A673 (cell line): ENCODE measurements around the gene MRPS26. TPM values are rescaled to one million over a fixed set of nuclear protein-coding genes. Genes with fewer than 3 reads are reported as not detected.

ENCODE experiments used
- BruUV-seq: library from RNA; stranded (reverse); fragments of 400-500 nt; replicated peaks from 2 replicates; lab custom pipeline; 2021; lab: Mats Ljungman, UMichigan
- CTCF ChIA-PET: fragments of 300-600 bp; sonication (Branson Sonifier 250); formaldehyde crosslinking; loops from one replicate; lab custom pipeline; 2022; ENCODE audit warnings: antibody characterized with exemption; lab: Charles Lee
- POLR2A ChIA-PET: fragments of 300-600 bp; sonication (Branson Sonifier 250); formaldehyde crosslinking; loops from one replicate; lab custom pipeline; 2022; ENCODE audit warnings: antibody characterized with exemption; ENCODE audit not compliant: low non-redundant PET; lab: Charles Lee
- DNase-seq: peaks from one replicate; pipeline ENCODE4 v3.0.0-alpha.2; 2015; ENCODE audit warnings: low spot score
- H3K27ac ChIP-seq: fragments of 200-600 bp; sonication (generic); 2 replicates; pipeline ENCODE4 v1.5.1; 2016; ENCODE audit warnings: mixed run types, low read depth, mild to moderate bottlenecking, mixed read lengths, antibody characterized with exemption, low read length; ENCODE audit not compliant: poor library complexity, severe bottlenecking
- H3K27me3 ChIP-seq: fragments of 200-600 bp; sonication (generic); replicated peaks from 2 replicates; pipeline ENCODE4 v1.6.1; 2017; ENCODE audit warnings: mixed run types, low read depth, mild to moderate bottlenecking, mixed read lengths, antibody characterized with exemption, low read length; ENCODE audit not compliant: insufficient read depth, poor library complexity
- H3K36me3 ChIP-seq: fragments of 200-600 bp; sonication (generic); 2 replicates; pipeline ENCODE4 v1.6.1; 2016; ENCODE audit warnings: mixed run types, mild to moderate bottlenecking, mixed read lengths, antibody characterized with exemption, low read length; ENCODE audit not compliant: insufficient read depth, poor library complexity, severe bottlenecking
- H3K4me1 ChIP-seq: fragments of 200-600 bp; sonication (generic); 2 replicates; pipeline ENCODE4 v1.6.1; 2017; ENCODE audit warnings: mixed run types, mild to moderate bottlenecking, mixed read lengths, antibody characterized with exemption, low read length; ENCODE audit not compliant: insufficient read depth, poor library complexity, severe bottlenecking
- H3K4me3 ChIP-seq: fragments of 200-600 bp; sonication (generic); 2 replicates; pipeline ENCODE4 v1.5.1; 2016; ENCODE audit warnings: low read depth, mixed run types, mild to moderate bottlenecking, mixed read lengths, low read length; ENCODE audit not compliant: poor library complexity, severe bottlenecking
- H3K9me3 ChIP-seq: fragments of 200-600 bp; sonication (generic); 2 replicates; pipeline ENCODE4 v1.6.1; 2016; ENCODE audit warnings: mixed run types, low read depth, mild to moderate bottlenecking, mixed read lengths, antibody characterized with exemption, low read length; ENCODE audit not compliant: poor library complexity, severe bottlenecking
- EZH2 ChIP-seq: fragments of 200-600 bp; sonication (generic); IDR thresholded peaks from 2 replicates; pipeline ENCODE4 v1.6.1; 2017; ENCODE audit warnings: borderline replicate concordance, low read depth, mild to moderate bottlenecking, mixed read lengths, antibody characterized with exemption, low read length; ENCODE audit not compliant: poor library complexity, severe bottlenecking
- intact Hi-C: fragments of 100-400 bp; cut with micrococcal nuclease; formaldehyde crosslinking; loops from one replicate; pipeline ENCODE4 v1.10.0; 2022; ENCODE audit not compliant: unreplicated experiment
- total RNA-seq: library from RNA; stranded (reverse); gene quantifications from 2 replicates; pipeline ENCODE4 v1.2.3, GENCODE V29; 2021
- TF ChIP-seq, protein P1 (sequence below): fragments of 300-800, 200-600 bp; sonication (generic); conservative IDR thresholded peaks from 2 replicates; pipeline ENCODE4 v1.5.1; 2017; ENCODE audit warnings: low read depth, mild to moderate bottlenecking, antibody characterized with exemption, low read length, moderate library complexity, mixed read lengths

Gene MRPS26
- total RNA-seq, 1 experiment from 2014 or later = 73.4 TPM

DNA sequence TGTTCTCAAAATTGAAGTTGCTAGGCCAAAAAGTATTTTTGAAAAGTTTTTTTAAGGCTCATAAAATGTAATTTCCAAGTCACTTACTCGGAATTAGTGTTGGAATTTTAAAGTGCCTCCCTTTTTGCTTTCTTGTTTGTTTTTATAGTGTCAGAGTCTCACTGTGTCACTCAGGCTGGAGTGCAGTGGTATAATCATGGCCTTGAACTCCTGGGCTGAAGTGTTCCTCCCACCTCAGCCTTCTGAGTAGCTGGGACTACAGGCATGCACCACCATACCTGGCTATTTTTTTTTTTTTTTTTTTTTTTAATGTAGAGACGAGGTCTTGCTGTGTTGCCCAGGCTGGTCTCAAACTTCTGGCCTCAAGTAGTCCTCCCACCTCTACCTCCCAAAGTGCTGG, 42.4 kb upstream of the MRPS26 start:
- Histone ChIP-seq H3K27ac (no peak overlapping the region), H3K36me3 (peaks cover 22% of the 10 kb centered on the region), H3K9me3 (no peaks in the 10 kb centered on the region), H3K4me1 (no peaks in the 10 kb centered on the region), H3K4me3 (no peak overlapping the region), H3K27me3 (no peaks in the 10 kb centered on the region)
- BruUV-seq = no TSS peak
- intact Hi-C loops = loop anchor here (5.0 kb wide), 1 partner anchor 306 kb away; no protein-coding TSS in a partner anchor
- TF ChIP-seq EZH2 = no peak
- TF ChIP-seq, protein P1, sequence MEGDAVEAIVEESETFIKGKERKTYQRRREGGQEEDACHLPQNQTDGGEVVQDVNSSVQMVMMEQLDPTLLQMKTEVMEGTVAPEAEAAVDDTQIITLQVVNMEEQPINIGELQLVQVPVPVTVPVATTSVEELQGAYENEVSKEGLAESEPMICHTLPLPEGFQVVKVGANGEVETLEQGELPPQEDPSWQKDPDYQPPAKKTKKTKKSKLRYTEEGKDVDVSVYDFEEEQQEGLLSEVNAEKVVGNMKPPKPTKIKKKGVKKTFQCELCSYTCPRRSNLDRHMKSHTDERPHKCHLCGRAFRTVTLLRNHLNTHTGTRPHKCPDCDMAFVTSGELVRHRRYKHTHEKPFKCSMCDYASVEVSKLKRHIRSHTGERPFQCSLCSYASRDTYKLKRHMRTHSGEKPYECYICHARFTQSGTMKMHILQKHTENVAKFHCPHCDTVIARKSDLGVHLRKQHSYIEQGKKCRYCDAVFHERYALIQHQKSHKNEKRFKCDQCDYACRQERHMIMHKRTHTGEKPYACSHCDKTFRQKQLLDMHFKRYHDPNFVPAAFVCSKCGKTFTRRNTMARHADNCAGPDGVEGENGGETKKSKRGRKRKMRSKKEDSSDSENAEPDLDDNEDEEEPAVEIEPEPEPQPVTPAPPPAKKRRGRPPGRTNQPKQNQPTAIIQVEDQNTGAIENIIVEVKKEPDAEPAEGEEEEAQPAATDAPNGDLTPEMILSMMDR = no peak
- POLR2A ChIA-PET = no interaction called here
- no peak for DNase-seq
- CTCF ChIA-PET = no interaction called here

DNA sequence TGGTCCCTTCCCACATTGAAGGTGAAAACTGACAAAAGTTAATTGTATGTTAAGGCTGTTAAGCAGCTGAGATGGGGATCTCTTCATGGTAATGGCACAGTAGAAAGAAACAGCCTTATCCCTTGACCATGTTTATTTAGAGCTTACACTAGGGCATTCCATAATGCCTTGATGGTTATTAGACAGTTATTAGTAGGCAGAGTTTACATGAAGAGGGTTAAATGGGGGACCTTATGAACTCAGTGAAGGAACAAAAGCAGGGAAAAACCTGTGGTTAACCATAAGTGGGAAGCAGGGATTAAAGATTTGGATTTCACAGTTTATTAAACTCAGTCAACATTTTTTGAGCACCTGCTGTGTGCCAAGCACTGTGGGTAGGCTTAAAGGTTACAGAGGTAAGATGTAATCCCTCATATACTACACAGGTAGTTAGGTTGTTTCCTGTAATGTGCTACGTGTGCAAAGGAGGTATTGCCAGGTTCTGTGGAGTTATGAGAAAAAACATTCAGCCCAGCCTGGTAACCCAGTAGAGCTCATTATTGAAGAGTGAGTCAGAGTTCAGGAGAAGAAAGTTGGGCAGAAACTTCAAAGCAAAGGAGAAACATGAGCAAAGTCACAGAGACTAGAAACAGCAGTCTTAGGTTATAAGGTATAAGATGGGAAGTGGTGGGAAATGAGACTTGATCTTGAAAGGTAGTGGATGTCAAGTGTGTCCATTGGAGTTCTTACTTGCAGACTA, 34.7 kb upstream of the MRPS26 start:
- intact Hi-C loops = no loop called here
- Histone ChIP-seq H3K4me1 (no peaks in the 10 kb centered on the region), H3K9me3 (no peaks in the 10 kb centered on the region), H3K27ac (no peak overlapping the region), H3K36me3 (peaks cover 14% of the 10 kb centered on the region), H3K27me3 (no peaks in the 10 kb centered on the region), H3K4me3 (no peak overlapping the region)
- BruUV-seq = no TSS peak
- CTCF ChIA-PET = no interaction called here
- TF ChIP-seq EZH2 = no peak
- TF ChIP-seq, protein P1 = no peak
- POLR2A ChIA-PET = no interaction called here
- DNase-seq = no peak

DNA sequence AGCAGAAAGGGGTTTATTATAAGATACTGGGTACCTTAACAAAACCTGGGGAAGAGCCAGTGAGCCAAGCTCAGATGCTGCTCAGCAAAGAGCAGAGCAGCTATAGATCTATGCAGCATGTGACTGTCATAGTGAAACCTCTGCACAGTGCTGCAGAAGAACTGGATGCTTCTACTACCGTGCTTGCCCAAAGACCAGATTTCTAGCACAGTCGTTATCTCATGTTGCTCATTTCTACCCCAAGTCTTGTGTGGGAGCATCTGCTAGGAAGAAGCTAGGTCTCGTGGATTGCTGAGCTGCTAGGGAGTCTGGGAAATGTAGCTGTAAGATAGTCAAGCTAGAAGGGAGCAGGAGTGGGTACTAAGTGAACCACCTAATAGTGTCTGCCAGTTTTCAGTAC, 34.1 kb upstream of the MRPS26 start:
- TF ChIP-seq EZH2 = no peak
- TF ChIP-seq, protein P1 = no peak
- BruUV-seq = no TSS peak
- Histone ChIP-seq H3K4me1 (no peaks in the 10 kb centered on the region), H3K27me3 (no peaks in the 10 kb centered on the region), H3K27ac (no peak overlapping the region), H3K9me3 (no peaks in the 10 kb centered on the region), H3K36me3 (peaks cover 10% of the 10 kb centered on the region), H3K4me3 (no peak overlapping the region)
- no peak for DNase-seq
- intact Hi-C loops = no loop called here
- CTCF ChIA-PET = no interaction called here
- POLR2A ChIA-PET = no interaction called here
